ENCODE measurements around the gene CRIP1.

Gene CRIP1

GRCh38 chr14:105446971-105447370 is 39.7 kb upstream of the CRIP1 start:
- ATAC-seq (replicated peaks) (no peak), DNase-seq (no peak)
- peak overlapping the region; percentile 51 for H3K27ac Mint-ChIP-seq
- no peaks in the 10 kb centered on the region for H3K27me3 Mint-ChIP-seq
- peaks cover 7 to 8% of the 10 kb centered on the region in 2 donors for H3K4me1 Mint-ChIP-seq
- H3K36me3 Mint-ChIP-seq, result peaks cover 27 to 34% of the 10 kb centered on the region in 2 donors
- H3K4me3 Mint-ChIP-seq, result no peak overlapping the region
- H3K9me3 Mint-ChIP-seq, result no peaks in the 10 kb centered on the region

DNA sequence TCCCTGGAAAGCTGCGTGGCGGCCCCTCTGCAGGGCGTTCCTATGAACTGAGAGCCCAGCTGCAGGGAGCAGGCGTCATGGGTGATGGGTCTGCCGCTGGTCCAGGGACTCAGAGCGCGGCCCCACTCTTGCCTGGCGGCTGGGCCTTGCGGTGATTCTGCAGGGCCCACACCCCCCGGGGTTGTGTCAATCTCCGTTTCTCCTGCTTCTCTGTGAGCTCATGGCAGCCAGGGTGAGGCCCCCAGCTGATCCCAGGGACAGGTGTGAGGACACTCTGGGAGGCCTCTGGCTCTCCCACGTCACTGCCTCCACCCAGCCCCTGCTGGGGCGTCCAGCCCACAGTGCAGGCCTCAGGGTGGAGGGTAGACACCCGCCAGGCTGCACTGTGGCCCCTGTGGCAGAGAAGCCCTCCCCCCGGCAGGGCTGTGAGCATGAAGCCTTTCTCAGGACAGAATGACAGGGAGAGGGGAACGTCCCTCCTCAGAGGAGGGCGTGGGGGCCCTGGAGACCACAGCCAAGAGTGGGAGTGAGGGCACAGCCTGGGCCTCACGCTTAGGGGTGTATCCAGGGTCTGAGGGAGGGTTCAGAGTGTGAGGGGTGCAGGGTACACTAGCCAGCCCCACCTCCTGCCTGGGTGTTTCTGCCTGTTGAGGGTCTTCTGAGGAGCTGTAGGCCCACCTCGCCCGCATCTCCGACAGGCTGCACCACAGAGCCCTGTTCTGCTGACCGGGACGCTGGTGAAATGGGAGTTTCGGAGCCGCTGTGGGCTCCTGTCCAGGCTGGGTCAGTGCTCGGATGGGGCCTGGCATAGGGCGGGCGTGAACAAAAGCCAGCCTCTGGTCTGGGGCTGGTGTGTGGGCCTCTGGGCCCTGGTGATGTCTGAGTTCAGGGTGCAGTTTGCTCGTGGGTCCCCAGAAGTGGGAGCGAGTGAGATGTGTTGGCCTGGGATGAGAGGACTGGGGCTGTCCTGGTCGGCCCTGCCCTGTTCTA is 38.7 kb upstream of the CRIP1 start:
- Mint-ChIP-seq H3K36me3 (peaks cover 28 to 34% of the 10 kb centered on the region in 2 donors), H3K27ac (no peak overlapping the region), H3K4me3 (no peak overlapping the region), H3K27me3 (no peaks in the 10 kb centered on the region), H3K9me3 (no peaks in the 10 kb centered on the region), H3K4me1 (peaks cover 8% of the 10 kb centered on the region in 2 donors)
- ATAC-seq (replicated peaks) (no peak), DNase-seq (no peak)

- peak; percentile 93 to 94 for ATAC-seq (replicated peaks)
- H3K4me1 Mint-ChIP-seq, result peaks cover 8 to 13% of the 10 kb centered on the region in 2 donors
- no peak overlapping the region for H3K4me3 Mint-ChIP-seq
- DNase-seq, result peak; percentile 41
- H3K27me3 Mint-ChIP-seq, result no peaks in the 10 kb centered on the region
- H3K27ac Mint-ChIP-seq, result no peak overlapping the region
- H3K9me3 Mint-ChIP-seq, result no peaks in the 10 kb centered on the region
- H3K36me3 Mint-ChIP-seq, result peaks cover 31 to 34% of the 10 kb centered on the region in 2 donors
Measured at GRCh38 chr14:105448706-105449111, 38.0 kb upstream of the CRIP1 start.

DNA sequence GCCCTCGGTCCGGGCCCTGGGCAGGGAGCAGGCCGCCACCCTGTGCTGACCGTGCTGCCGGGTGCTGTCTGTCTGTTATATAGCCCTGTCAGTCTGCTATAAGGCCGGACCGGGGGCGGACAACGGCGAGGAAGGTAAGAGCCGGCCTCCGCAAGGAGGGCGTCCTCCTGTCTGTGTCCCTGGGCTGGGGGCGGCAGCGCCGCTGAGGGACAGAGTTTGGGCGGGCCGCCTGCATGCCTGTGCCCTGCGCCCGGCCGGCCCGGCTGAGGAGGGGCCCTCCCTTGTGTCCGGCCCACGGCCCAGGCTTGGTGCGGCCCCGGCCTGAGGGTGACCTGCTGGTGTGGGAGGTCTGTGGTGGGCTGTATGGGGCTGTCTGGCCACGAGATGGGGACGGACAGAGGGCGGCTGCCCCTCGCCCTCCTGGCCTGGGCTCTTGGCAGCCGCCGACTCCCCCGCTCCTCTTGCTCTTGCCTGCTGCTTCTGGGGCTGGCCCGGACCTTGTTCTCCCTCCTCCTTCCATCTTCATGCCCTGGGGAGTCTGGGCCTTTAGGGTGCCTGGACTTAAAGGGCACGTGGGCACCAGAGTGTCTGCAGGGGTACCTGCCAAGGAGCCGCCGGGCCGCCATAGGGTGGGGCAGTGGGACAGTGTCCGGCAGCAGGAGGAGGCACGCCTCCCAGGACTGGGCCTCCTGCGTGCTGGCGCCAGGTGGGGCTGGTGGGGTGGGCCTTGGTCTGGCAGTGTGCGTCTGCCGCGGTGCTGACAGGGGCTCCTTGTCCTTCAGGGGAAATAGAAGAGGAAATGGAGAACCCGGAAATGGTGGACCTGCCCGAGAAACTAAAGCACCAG is 37.2 kb upstream of the CRIP1 start:
- H3K27ac Mint-ChIP-seq, result no peak overlapping the region
- no peaks in the 10 kb centered on the region for H3K27me3 Mint-ChIP-seq
- H3K36me3 Mint-ChIP-seq, result peaks cover 34 to 40% of the 10 kb centered on the region in 2 donors
- H3K9me3 Mint-ChIP-seq, result no peaks in the 10 kb centered on the region
- no peak overlapping the region for H3K4me3 Mint-ChIP-seq
- DNase-seq (no peak), ATAC-seq (replicated peaks) (no peak)
- H3K4me1 Mint-ChIP-seq, result peaks cover 11 to 21% of the 10 kb centered on the region in 2 donors

GRCh38 chr14:105450123-105450505 is 36.6 kb upstream of the CRIP1 start:
- no peaks in the 10 kb centered on the region for H3K27me3 Mint-ChIP-seq
- ATAC-seq (replicated peaks) (no peak), DNase-seq (no peak)
- H3K9me3 Mint-ChIP-seq, result no peaks in the 10 kb centered on the region
- H3K36me3 Mint-ChIP-seq, result peaks cover 35 to 40% of the 10 kb centered on the region in 2 donors
- no peak overlapping the region for H3K27ac Mint-ChIP-seq
- H3K4me1 Mint-ChIP-seq, result peaks cover 11 to 21% of the 10 kb centered on the region in 2 donors
- H3K4me3 Mint-ChIP-seq, result no peak overlapping the region

- no peak overlapping the region for H3K4me3 Mint-ChIP-seq
- H3K27me3 Mint-ChIP-seq, result no peaks in the 10 kb centered on the region
- no peak overlapping the region for H3K27ac Mint-ChIP-seq
- H3K4me1 Mint-ChIP-seq, result peaks cover 15 to 21% of the 10 kb centered on the region in 2 donors
- H3K36me3 Mint-ChIP-seq, result peaks cover 41 to 49% of the 10 kb centered on the region in 2 donors
- ATAC-seq (replicated peaks) (no peak), DNase-seq (no peak)
- no peaks in the 10 kb centered on the region for H3K9me3 Mint-ChIP-seq
Measured at GRCh38 chr14:105450864-105451720, 35.6 kb upstream of the CRIP1 start.

DNA sequence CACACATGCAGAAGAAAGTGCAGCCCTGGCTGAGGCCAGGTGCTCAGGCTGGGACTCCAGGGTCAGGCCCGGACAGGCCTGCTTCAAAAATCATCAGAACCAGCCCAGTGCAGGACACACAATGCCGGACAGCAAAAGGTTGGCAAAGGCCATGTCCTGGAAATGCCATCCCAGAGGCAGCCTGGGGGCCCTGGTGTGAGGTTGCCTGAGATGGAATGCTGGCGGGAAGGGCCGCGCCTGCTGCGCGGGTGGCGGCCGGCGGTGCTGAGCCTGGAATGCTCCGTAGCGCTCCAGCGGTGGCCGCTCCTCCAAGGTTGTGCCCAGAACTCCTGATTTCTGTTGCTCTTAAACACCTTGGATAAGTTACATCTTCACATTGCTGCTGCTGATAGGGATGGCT is 33.7 kb upstream of the CRIP1 start:
- Mint-ChIP-seq H3K27ac (peak overlapping the region; percentile 63), H3K27me3 (no peaks in the 10 kb centered on the region), H3K4me3 (no peak overlapping the region), H3K9me3 (no peaks in the 10 kb centered on the region), H3K4me1 (peaks cover 12 to 13% of the 10 kb centered on the region in 2 donors), H3K36me3 (peaks cover 37 to 43% of the 10 kb centered on the region in 2 donors)
- ATAC-seq (replicated peaks), result no peak
- no peak for DNase-seq

DNA sequence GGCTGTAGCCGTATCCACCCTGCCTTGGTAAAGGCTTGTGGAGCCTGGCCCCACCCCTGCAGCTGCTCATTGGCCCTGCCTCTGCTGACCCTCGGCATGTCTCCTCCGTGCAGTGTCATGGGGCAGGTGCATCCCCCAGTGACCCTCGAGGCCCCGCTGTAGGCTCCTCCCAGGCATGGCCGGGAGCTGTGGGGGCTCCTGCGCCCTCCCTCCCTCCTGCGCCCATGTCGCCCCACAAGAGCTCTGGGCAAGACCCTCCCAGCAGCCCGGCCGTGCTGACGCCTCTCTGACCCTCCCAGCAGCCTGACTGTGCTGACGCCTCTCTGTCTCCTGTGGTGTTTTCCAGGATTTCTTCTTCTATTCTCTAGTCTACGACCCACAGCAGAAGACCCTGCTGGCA is 32.8 kb upstream of the CRIP1 start:
- Mint-ChIP-seq H3K4me3 (no peak overlapping the region), H3K9me3 (no peaks in the 10 kb centered on the region), H3K27me3 (no peaks in the 10 kb centered on the region), H3K27ac (no peak overlapping the region), H3K4me1 (peaks cover 9 to 13% of the 10 kb centered on the region in 2 donors), H3K36me3 (peaks cover 33 to 48% of the 10 kb centered on the region in 2 donors)
- DNase-seq, result no peak
- ATAC-seq (replicated peaks), result no peak

DNA sequence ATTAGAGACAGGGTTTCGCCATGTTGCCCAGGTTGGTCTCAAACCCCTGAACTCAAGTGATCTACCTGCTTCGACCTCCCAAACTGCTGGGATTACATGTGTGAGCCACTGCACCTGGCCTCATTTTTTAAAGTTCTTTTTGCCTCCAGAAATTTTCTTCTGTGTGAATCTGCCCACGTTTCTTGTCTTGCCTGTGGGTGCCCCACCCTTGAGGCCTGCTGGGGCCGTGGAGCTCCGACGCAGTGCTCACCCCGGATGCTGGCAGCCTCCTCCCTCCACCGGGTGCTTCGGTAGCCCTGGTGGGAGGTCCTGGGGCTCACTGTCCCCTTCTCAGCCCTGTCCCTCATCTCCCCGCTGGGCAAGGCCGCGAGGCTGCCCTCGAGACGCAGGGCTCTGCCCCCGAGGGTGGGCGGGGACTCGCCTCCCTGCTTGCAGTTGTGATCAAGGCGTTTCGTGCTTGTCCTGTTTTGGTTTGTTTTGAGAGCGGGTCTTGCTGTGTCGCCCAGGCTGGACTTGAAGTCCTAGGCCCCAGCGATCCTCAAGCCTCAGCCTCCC is 31.5 kb upstream of the CRIP1 start:
- Mint-ChIP-seq H3K27ac (peak overlapping the region; percentile 47), H3K36me3 (peaks cover 30 to 47% of the 10 kb centered on the region in 2 donors), H3K4me3 (no peak overlapping the region), H3K4me1 (peaks cover 9 to 13% of the 10 kb centered on the region in 2 donors), H3K27me3 (no peaks in the 10 kb centered on the region), H3K9me3 (no peaks in the 10 kb centered on the region)
- DNase-seq (no peak), ATAC-seq (replicated peaks) (no peak)

- Mint-ChIP-seq H3K27me3 (no peaks in the 10 kb centered on the region), H3K36me3 (peaks cover 31 to 40% of the 10 kb centered on the region in 2 donors), H3K4me3 (no peak overlapping the region), H3K4me1 (peaks cover 9 to 13% of the 10 kb centered on the region in 2 donors), H3K27ac (peak overlapping the region; percentile 47), H3K9me3 (no peaks in the 10 kb centered on the region)
- ATAC-seq (replicated peaks) (no peak), DNase-seq (no peak)
Measured at GRCh38 chr14:105455766-105456660, 30.7 kb upstream of the CRIP1 start.

GRCh38 chr14:105456736-105457617 is 29.7 kb upstream of the CRIP1 start:
- Mint-ChIP-seq H3K27ac (no peak overlapping the region), H3K4me3 (no peak overlapping the region), H3K4me1 (peaks cover 11 to 13% of the 10 kb centered on the region in 2 donors), H3K36me3 (peaks cover 34 to 42% of the 10 kb centered on the region in 2 donors), H3K9me3 (no peaks in the 10 kb centered on the region), H3K27me3 (no peaks in the 10 kb centered on the region)
- DNase-seq (no peak), ATAC-seq (replicated peaks) (no peak)

GRCh38 chr14:105458010-105458409 is 28.7 kb upstream of the CRIP1 start:
- no peak overlapping the region for H3K4me3 Mint-ChIP-seq
- peaks cover 11 to 13% of the 10 kb centered on the region in 2 donors for H3K4me1 Mint-ChIP-seq
- no peak for DNase-seq
- peaks cover 26 to 34% of the 10 kb centered on the region in 2 donors for H3K36me3 Mint-ChIP-seq
- H3K27me3 Mint-ChIP-seq, result no peaks in the 10 kb centered on the region
- H3K9me3 Mint-ChIP-seq, result no peaks in the 10 kb centered on the region
- no peak overlapping the region for H3K27ac Mint-ChIP-seq
- no peak for ATAC-seq (replicated peaks)

Data from stimulated activated naive B cell treated with anti-CD40 and anti-IgM and Interleukin-4, amounts not matched to agents 10 μg/mL and 1 μg/mL and 100 μg/mL, for 72 hours (primary cell).